ENCODE results near the gene RPP14.
"Not testable (repeated sequence)": the region's sequence is repeated elsewhere in the genome, so short reads cannot be mapped to it uniquely, and the experiment has no call there.

The RPP14 gene

DNA sequence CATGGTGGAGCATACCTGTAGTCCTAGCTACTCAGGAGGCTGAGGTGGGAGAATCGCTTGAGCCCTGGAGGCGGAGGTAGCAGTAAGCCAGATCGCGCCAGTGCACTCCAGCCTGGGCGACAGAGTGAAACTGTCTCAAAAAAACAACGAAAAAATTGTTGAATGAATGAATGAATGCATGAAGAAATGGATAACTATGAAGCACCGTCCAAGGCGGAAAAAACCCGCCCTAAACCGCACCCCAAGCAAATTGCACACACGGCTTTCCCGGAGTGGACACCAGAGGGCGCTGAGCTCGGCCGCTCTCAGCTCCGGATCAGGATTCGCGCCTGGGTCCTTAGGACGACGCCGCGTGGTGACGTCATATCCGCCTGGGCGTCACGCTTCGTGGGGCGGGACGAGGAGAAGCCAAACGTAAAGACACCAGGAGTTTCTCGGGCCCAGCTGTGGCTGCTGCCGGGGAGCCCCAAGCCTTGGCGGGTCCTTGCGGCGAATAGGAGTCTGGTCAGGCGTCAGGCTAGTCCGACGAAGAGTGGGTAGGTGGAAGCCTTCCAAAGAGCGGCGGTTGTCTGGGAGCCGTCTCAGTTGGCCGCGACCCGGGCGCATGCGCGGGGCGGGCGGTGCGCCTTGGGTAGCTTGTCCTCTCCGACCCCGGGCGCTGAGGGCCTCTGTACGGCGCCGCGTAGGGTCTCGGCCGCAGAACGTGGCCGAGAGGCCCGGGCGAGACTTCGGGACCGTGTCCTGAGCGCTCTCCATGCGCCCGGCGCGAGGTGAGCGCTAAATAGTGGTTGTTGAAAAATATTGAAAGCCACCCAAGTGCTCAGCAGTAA is at the start of gene RPP14, which contains the start of gene HTD2:
TSS of gene RPP14 (plus strand) at position 364 of the 830 bp plus-strand sequence. CDS start 4,085 bp downstream, outside the sequence.
TSS of gene HTD2 (plus strand) at position 639 of the 830 bp plus-strand sequence. CDS start 11,094 bp downstream, outside the sequence.
- peak; percentile 98 for DNase-seq

DNA sequence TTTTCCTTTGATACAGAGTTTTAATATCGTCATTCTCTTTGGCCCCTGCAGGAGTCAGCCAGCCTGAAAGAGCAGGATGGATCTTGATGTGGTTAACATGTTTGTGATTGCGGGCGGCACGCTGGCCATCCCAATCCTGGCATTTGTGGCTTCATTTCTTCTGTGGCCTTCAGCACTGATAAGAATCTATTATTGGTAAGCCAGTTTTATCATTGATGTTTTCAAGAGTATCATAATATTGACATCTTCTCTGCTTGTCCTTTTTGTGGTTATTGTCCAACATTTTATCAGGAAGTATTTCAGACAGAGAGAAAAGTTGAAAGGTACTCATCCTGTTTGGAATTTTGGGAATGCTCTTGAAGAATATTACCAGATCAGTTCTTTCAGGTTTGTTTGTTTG is 49.5 kb upstream of the RPP14 start:
- DNase-seq, result no peak

DNA sequence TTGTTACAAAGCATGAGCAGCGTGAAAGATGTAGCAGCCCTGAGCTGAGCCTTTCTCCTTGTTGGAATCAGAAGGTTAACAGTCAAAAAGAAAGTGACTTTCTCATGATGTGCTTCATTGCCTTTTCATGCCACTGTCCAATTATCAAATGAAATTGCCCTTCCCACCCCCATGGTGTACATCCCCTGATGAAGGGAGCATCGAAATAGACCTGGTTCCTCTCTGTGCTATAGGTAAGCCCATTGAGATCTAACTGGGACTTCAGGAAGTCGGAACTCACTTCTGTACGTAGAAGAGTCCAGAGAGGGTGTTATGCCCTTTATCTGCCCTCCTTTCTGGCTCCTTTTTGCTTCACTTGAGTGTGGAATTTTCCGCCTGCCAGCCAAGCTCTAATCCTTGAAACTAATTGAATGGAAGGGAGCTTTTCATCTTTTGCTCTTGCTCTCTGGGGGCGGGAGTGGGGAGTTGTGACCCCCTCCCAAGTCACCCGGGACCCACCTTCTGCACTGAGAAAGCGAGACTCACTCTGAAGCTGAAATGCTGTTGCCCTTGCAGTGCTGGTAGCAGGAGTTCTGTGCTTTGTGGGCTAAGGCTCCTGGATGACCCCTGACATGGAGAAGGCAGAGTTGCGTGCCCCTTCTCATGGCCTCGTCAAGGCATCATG is 47.5 kb upstream of the RPP14 start:
- no peak for DNase-seq

- no peak for DNase-seq
Observed at GRCh38 chr3:58260261-58260731, 45.7 kb upstream of the RPP14 start.

DNA sequence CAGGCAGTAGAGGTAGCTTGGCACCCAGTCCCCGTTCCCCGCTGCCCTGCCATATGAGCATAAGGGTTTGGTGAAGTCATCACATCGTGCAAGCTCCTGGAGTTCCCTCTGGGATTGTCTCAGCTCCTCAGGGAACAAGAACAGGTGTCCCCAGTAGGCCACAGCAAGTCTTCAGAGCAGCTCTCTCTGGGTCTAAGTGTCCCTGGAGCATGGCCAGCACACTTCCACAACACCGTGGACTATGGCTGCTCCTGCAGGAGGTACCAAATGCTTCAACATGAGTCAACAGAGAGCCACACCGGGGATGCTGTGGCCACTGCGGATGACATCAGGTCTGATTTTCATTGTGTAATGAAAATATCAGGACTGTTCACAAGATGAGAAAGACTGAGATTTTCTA is 45.3 kb upstream of the RPP14 start:
- no peak for DNase-seq

GRCh38 chr3:58261954-58262666 is 43.9 kb upstream of the RPP14 start:
- DNase-seq, result no peak

DNA sequence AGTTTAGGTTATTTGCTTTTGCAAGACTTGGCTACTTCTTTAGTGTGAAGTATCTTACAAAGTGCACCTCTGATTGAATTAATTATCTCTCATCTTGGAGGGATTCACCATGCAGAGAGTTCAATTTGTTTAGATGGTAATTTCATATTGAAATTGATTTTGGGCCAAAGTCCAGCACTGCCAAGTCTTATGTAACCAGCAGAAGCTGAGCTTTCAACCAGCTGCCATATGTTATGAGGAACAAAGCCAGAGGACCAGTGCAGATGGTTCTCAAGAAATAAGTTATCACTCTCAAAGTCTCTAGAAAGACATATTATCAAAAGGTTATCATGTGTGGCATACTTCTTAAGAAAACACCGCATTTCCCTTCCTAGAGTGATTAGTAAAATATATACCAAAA is 39.5 kb upstream of the RPP14 start:
- no peak for DNase-seq

DNA sequence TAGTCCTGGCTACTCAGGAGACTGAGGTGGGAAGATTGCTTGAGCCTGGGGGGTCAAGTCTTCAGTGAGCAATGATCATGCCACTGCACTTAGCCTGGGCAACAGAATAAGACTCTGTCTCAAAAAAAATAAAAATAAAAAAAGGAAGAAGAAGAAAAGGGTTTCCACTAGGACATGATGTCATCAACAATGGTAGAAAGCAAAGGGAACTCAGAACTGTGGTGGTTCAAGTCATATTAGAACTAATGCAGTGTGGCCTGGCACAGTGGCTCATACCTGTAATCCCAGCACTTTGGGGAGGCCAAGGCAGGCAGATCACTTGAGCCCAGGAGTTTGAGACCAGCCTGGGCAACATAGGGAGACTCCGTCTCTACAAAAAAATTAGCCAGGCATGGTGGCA is 38.5 kb upstream of the RPP14 start:
- not testable (repeated sequence) for DNase-seq

DNA sequence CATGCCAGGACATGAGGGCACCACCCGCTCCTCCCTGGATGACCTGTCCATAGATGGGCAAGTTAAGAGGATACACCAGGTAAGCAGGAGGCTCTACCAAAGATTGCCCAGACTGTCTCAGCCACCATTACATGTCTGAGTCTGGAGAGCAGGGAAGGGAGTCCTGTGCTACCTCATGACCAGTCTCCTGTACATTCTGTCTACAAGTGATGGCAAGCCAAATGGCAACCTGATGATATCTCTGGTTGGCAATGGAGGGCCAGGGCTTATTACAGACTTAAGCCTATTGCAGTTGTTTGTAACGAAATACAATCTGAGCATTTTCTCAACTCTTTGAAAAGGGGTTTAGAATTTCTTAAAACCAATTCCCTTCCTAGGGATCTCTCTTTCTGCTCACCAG is 36.7 kb upstream of the RPP14 start:
- no peak for DNase-seq

- DNase-seq, result no peak
Observed at GRCh38 chr3:58270485-58270884, 35.6 kb upstream of the RPP14 start.

- no peak for DNase-seq
Observed at GRCh38 chr3:58271901-58272501, 34.0 kb upstream of the RPP14 start.

DNA sequence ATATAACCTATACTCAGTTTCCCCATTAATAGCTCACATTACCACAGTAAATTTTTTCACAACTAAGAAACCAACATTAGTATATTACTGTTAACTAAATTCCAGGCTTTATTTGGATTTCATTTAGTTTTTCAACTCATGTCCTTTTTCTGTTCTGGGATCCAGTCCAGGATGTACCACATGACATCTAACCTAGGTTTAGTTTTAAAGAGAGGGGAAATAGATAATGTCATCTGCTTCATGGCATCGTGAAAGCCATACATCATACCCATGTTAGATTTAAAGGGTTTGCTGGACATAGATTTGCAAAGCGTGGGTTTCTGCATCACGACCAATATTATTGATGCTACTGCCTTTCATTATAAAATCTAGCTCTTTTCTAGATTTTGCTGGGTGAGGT is 33.2 kb upstream of the RPP14 start:
- DNase-seq, result no peak

DNA sequence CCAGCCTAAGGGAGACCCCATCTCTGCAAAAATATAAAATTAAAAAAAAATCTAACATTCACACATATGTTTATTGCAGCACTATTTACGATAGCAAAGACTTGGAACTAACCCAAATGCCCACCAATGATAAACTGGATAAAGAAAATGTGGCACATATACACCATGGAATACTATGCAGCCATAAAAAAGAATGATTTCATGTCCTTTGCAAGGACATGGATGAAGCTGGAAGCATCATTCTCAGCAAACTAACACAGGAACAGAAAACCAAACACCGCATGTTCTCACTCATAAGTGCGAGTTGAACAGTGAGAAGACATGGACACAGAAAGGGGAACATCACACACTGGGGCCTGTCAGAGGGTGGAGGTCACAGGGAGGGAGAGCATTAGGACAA is 32.7 kb upstream of the RPP14 start:
- not testable (repeated sequence) for DNase-seq

DNA sequence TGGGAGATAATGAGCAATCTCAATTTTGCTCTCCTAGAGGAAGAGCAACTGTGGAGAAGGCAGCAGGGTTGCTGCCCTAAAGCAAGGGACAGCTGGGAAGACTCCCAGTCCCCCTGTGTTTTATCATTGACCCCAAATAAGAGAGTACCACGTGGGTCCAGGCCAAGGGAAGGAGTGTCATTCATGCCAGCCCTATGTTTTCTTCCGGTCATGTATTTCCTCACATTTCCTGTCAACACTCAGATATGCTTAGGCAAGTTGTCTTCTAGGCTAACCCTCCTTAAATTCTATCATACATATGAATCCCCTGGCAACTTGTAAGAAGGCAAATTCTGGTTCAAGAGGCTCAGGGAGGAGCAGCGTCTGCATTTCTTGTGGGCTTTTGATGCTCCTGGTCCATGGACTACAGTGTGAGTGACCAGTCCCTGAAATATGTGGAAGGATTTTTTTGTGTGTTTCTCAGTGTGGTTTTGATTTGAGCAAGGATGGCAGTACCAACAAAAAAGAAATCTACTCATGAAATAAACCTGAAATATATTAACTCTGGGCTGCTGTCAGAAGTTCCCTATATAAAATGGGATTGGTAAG is 31.9 kb upstream of the RPP14 start:
- DNase-seq, result no peak

GRCh38 chr3:58281069-58281468 is 25.0 kb upstream of the RPP14 start:
- DNase-seq, result no peak

GRCh38 chr3:58285334-58285733 is 20.7 kb upstream of the RPP14 start:
- DNase-seq, result no peak

DNA sequence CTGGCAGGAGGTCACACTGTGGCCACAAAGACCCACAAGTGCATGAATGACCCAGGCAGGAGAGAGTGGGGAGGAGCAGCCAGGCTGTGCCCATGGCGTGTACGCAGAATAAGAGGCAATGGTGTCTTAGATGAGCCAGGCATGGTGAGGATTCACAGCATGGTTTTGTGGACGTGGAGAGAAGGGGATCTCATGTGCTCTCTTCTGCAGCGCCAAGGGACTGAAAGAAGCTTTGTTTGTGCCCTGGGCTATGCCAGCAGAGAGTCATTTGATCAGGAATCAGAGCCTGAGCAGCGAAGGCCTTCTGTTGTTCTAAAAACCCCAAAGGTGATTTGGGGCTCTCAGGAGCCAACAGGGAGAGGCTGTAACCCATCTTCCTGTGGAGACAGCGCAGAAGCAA is 18.7 kb upstream of the RPP14 start:
- DNase-seq, result no peak

- no peak for DNase-seq
Observed at GRCh38 chr3:58288011-58288728, 17.9 kb upstream of the RPP14 start.

DNA sequence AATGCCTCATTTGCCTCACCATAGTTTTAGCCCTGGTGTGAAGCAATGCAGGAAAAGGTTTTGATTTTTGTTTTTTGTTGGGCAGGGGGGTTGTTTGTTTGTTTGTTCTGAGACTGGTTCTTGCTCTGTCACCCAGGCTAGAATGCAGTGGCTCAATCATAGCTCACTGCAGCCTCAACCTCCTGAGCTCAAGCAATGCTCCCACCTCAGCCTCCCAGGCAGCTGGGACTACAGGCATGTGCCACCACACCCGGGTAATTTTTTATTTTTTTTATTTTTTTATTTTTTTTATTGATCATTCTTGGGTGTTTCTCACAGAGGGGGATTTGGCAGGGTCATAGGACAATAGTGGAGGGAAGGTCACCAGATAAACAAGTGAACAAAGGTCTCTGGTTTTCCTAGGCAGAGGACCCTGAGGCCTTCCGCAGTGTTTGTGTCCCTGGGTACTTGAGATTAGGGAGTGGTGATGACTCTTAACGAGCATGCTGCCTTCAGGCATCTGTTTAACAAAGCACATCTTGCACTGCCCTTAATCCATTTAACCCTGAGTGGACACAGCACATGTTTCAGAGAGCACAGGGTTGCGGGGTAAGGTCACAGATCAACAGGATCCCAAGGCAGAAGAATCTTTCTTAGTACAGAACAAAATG is 17.0 kb upstream of the RPP14 start:
- not testable (repeated sequence) for DNase-seq

- not testable (repeated sequence) for DNase-seq
Observed at GRCh38 chr3:58290446-58290845, 15.6 kb upstream of the RPP14 start.

- no peak for DNase-seq
Observed at GRCh38 chr3:58291671-58292338, 14.2 kb upstream of the RPP14 start.
